Neutrophil (primary cell): ENCODE results near the gene ALDH2.
"Not testable (repeated sequence)": the region's sequence is repeated elsewhere in the genome, so short reads cannot be mapped to it uniquely, and the experiment has no call there.

Experiments
- H3K27ac ChIP-seq: fragments of 200-600 bp; sonication (generic); 2 replicates; pipeline ENCODE4 v1.5.1; 2016; ENCODE audit warnings: mild to moderate bottlenecking, moderate library complexity
- H3K27me3 ChIP-seq: fragments of 200-600 bp; sonication (generic); 2 replicates; pipeline ENCODE4 v1.6.0; 2016; ENCODE audit warnings: mild to moderate bottlenecking
- H3K36me3 ChIP-seq: fragments of 200-600 bp; sonication (generic); 2 replicates; pipeline ENCODE4 v1.5.1; 2017
- H3K4me1 ChIP-seq, 2 experiments: fragments of 200-600 bp in 1 of 2; sonication (generic) in 1 of 2; 1 replicate in 1 of 2; 2 replicates in 1 of 2; pipeline versions ENCODE4 v1.5.1 to v1.6.1; 2013 to 2016; ENCODE audit warnings: low read depth in 1 of 2, low read length in 1 of 2, mild to moderate bottlenecking in 1 of 2, moderate library complexity in 1 of 2; ENCODE audit not compliant: control insufficient read depth in 1 of 2, insufficient read depth in 1 of 2
- H3K4me3 ChIP-seq, 2 experiments: fragments of 200-600 bp in 1 of 2; sonication (generic) in 1 of 2; 1 replicate in 1 of 2; 2 replicates in 1 of 2; pipeline ENCODE4 v1.5.1; 2013 to 2016; ENCODE audit warnings: low read depth in 1 of 2, low read length in 1 of 2, mild to moderate bottlenecking in 1 of 2, moderate library complexity in 1 of 2
- H3K9me3 ChIP-seq: fragments of 200-600 bp; sonication (generic); 2 replicates; pipeline ENCODE4 v1.5.1; 2016
- CTCF ChIP-seq: fragments of 200-600 bp; sonication (generic); IDR thresholded peaks from 2 replicates; pipeline ENCODE4 v1.5.1; 2016; ENCODE audit warnings: antibody characterized with exemption

ALDH2 gene

GRCh38 chr12:111825509-111825908, 58.8 kb downstream of the ALDH2 start:
- Histone ChIP-seq H3K27me3 (no peaks in the 10 kb centered on the region), H3K4me3 (no peak overlapping the region), H3K36me3 (no peaks in the 10 kb centered on the region), H3K9me3 (no peaks in the 10 kb centered on the region), H3K27ac (no peak overlapping the region), H3K4me1 (peaks cover 22 to 23% of the 10 kb centered on the region in 2 experiments)
- TF ChIP-seq CTCF = no peak

GRCh38 chr12:111826316-111826715, 59.6 kb downstream of the ALDH2 start:
- H3K27me3 ChIP-seq = no peaks in the 10 kb centered on the region
- TF ChIP-seq CTCF = no peak
- no peak overlapping the region for H3K4me3 ChIP-seq
- no peak overlapping the region for H3K27ac ChIP-seq
- H3K36me3 ChIP-seq = no peaks in the 10 kb centered on the region
- H3K4me1 ChIP-seq = peaks cover 22 to 23% of the 10 kb centered on the region in 2 experiments
- H3K9me3 ChIP-seq = no peaks in the 10 kb centered on the region

- TF ChIP-seq CTCF = no peak
- Histone ChIP-seq H3K9me3 (no peaks in the 10 kb centered on the region), H3K4me1 (peaks cover 22% of the 10 kb centered on the region in 2 experiments), H3K27me3 (no peaks in the 10 kb centered on the region), H3K36me3 (no peaks in the 10 kb centered on the region), H3K27ac (no peak overlapping the region), H3K4me3 (no peak overlapping the region)
These were observed 60.3 kb downstream of the ALDH2 start for GRCh38 chr12:111826992-111827391.

GRCh38 chr12:111827907-111828306, 61.2 kb downstream of the ALDH2 start:
- no peaks in the 10 kb centered on the region for H3K9me3 ChIP-seq
- no peak overlapping the region for H3K27ac ChIP-seq
- no peak for TF ChIP-seq CTCF
- H3K4me3 ChIP-seq = no peak overlapping the region
- H3K36me3 ChIP-seq = no peaks in the 10 kb centered on the region
- no peaks in the 10 kb centered on the region for H3K27me3 ChIP-seq
- H3K4me1 ChIP-seq = peaks cover 13 to 14% of the 10 kb centered on the region in 2 experiments

- peaks cover 8% of the 10 kb centered on the region in 2 experiments for H3K4me1 ChIP-seq
- H3K27ac ChIP-seq = no peak overlapping the region
- H3K36me3 ChIP-seq = no peaks in the 10 kb centered on the region
- no peaks in the 10 kb centered on the region for H3K27me3 ChIP-seq
- no peak for TF ChIP-seq CTCF
- no peak overlapping the region for H3K4me3 ChIP-seq
- no peaks in the 10 kb centered on the region for H3K9me3 ChIP-seq
These were observed 61.7 kb downstream of the ALDH2 start for GRCh38 chr12:111828338-111828979.

GRCh38 chr12:111829635-111830034, 62.9 kb downstream of the ALDH2 start:
- H3K36me3 ChIP-seq, H3K4me3 ChIP-seq, H3K27me3 ChIP-seq, H3K4me1 ChIP-seq, H3K9me3 ChIP-seq, H3K27ac ChIP-seq: not testable (repeated sequence)

- H3K9me3 ChIP-seq, H3K27me3 ChIP-seq, H3K36me3 ChIP-seq, H3K4me1 ChIP-seq: not testable (repeated sequence)
- Histone ChIP-seq H3K4me3 (peak overlapping the region; percentile 49 to 68), H3K27ac (peak overlapping the region; percentile 71)
These were observed 68.1 kb downstream of the ALDH2 start for GRCh38 chr12:111834740-111835386.

- Histone ChIP-seq H3K4me1 (peaks cover 16 to 17% of the 10 kb centered on the region in 2 experiments), H3K4me3 (peak overlapping the region in 1 of 2 experiments; percentile 68), H3K27ac (peak overlapping the region; percentile 71)
- H3K36me3 ChIP-seq, H3K27me3 ChIP-seq, H3K9me3 ChIP-seq: not testable (repeated sequence)
These were observed 68.9 kb downstream of the ALDH2 start for GRCh38 chr12:111835531-111836181.
